Brain microvascular endothelial cell (primary cell): ENCODE data around the gene CCDC134.
"Not testable (repeated sequence)": the region's sequence is repeated elsewhere in the genome, so short reads cannot be mapped to it uniquely, and the experiment has no call there.

Source experiments
- DNase-seq: peaks from one replicate; pipeline ENCODE4 v3.0.0-alpha.2; 2020
- H3K27ac ChIP-seq: fragments of 250-450 bp; sonication (Bioruptor Pico); 2 replicates; pipeline ENCODE4 v1.5.1; 2020; ENCODE audit warnings: mild to moderate bottlenecking, moderate library complexity
- H3K27me3 ChIP-seq: fragments of 250-450 bp; sonication (Bioruptor Pico); replicated peaks from 2 replicates; pipeline ENCODE4 v1.5.1; 2020; ENCODE audit warnings: mild to moderate bottlenecking
- H3K36me3 ChIP-seq: fragments of 250-450 bp; sonication (Bioruptor Pico); replicated peaks from 2 replicates; pipeline ENCODE4 v1.5.1; 2020; ENCODE audit warnings: mild to moderate bottlenecking
- H3K4me3 ChIP-seq: 2 replicates; pipeline ENCODE4 v1.5.1; 2011; ENCODE audit warnings: low read depth, mild to moderate bottlenecking, control low read depth, low read length, moderate library complexity
- CTCF ChIP-seq: IDR thresholded peaks from 2 replicates; pipeline ENCODE4 v1.5.1; 2011; ENCODE audit warnings: low read depth, mild to moderate bottlenecking, moderate library complexity, low read length, control low read depth, inconsistent platforms; ENCODE audit errors: missing control alignments
- in situ Hi-C: cut with HindIII; loops from 2 replicates; pipeline ENCODE4 v1.10.0; 2017; ENCODE audit warnings: low sequenced_read_pairs, low pct_ligation_motif_present

Gene CCDC134

DNA sequence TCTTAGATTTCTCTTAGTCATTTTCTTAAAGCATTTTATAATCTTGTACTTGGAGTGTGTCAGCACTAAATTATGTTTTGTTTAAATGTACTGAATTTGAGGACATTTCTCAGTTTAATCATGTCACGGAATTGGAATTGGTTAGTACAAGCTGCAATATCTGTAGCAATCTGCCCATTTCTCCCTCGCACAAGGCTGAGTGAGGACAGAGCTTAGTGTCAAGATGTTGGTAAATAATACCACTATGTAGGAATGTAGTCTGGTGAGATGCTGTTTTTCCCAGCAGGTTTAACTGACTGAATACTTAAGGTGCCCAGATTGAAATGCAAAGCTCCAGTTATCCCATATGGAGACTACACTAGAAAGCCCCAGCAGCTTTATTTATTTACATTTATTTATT lies 63.0 kb downstream of the CCDC134 start:
- H3K27me3 ChIP-seq = no peaks in the 10 kb centered on the region
- no peak for TF ChIP-seq CTCF

DNA sequence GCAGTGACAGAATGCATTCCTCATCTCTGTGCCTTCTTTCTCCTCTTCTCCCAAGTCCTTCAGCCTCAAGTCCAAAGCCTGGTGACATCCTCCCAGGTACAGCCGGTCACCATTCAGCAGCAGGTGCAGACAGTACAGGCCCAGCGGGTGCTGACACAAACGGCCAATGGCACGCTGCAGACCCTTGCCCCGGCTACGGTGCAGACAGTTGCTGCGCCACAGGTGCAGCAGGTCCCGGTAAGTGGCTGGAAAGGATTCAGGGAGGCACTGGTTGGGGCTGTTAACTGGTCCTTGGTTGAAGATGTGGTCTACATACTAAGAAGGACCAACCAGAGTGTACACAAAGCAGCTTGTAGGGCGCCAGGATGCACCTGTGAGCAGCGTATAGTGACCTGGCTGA lies 68.1 kb downstream of the CCDC134 start:
- H3K4me3 ChIP-seq = no peak overlapping the region
- H3K27ac ChIP-seq = no peak overlapping the region
- in situ Hi-C loops = no loop called here
- no peak for TF ChIP-seq CTCF
- H3K36me3 ChIP-seq = peaks cover 39% of the 10 kb centered on the region
- no peak for DNase-seq
- H3K27me3 ChIP-seq = no peaks in the 10 kb centered on the region

More for the DNA sequence above, 63.0 kb downstream of the CCDC134 start:
- no peak for DNase-seq
- peaks cover 14% of the 10 kb centered on the region for H3K36me3 ChIP-seq
- in situ Hi-C loops = no loop called here
- H3K4me3 ChIP-seq = no peak overlapping the region
- H3K27ac ChIP-seq = no peak overlapping the region

- H3K4me3 ChIP-seq, H3K27me3 ChIP-seq, DNase-seq, H3K27ac ChIP-seq, in situ Hi-C loops: not testable (repeated sequence)
- H3K36me3 ChIP-seq = peaks cover 46% of the 10 kb centered on the region
Measured at GRCh38 chr22:41870081-41870480, 69.6 kb downstream of the CCDC134 start.

DNA sequence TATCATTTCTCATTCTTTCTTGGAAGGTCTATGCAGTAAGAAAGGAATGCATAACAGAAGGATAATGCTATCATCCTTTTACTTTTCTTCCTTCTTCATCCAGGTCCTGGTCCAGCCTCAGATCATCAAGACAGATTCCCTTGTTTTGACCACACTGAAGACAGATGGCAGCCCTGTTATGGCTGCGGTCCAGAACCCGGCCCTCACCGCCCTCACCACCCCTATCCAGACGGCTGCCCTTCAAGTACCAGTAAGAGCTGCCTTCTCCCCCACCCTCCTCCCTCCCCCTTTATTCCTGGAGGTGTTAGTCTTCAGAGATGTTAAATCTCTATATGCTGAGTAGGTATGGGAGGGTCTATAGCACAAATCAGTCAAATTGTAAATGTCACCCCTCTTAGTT lies 70.3 kb downstream of the CCDC134 start:
- Histone ChIP-seq H3K27ac (no peak overlapping the region), H3K27me3 (no peaks in the 10 kb centered on the region), H3K36me3 (peaks cover 53% of the 10 kb centered on the region), H3K4me3 (no peak overlapping the region)
- in situ Hi-C loops = no loop called here
- DNase-seq = no peak
- no peak for TF ChIP-seq CTCF

GRCh38 chr22:41873391-41873790 lies 72.9 kb downstream of the CCDC134 start:
- in situ Hi-C loops = no loop called here
- H3K27ac ChIP-seq = no peak overlapping the region
- no peaks in the 10 kb centered on the region for H3K27me3 ChIP-seq
- H3K36me3 ChIP-seq = peaks cover 48% of the 10 kb centered on the region
- no peak overlapping the region for H3K4me3 ChIP-seq
- no peak for DNase-seq
- TF ChIP-seq CTCF = no peak

DNA sequence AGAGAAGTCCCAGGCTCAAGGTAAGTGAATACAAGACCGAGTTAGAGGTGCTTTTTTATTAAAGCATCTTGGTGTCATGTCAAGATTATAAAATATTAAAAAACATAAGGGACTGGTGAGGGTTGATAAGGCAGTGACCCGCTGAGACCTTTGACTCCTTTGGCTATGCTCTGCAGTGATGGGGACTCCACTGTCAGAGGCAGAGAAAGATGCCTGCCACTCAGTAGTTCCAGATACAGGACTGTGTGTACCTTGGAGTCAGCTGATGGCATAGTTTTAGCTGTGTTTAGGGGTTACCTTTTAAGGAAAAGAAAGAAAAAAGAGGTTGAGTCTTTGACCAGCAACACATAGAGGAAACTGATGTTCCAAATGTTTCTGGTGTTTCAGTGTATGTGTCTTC lies 73.6 kb downstream of the CCDC134 start:
- Histone ChIP-seq H3K4me3 (no peak overlapping the region), H3K27me3 (no peaks in the 10 kb centered on the region), H3K27ac (no peak overlapping the region), H3K36me3 (peaks cover 41% of the 10 kb centered on the region)
- in situ Hi-C loops = no loop called here
- no peak for DNase-seq
- TF ChIP-seq CTCF = no peak
